SK-N-SH treated with all-trans-retinoic acid at 6 μM for 48 hours (cell line): ENCODE results near the gene MAP1B.

Source experiments
- ATAC-seq: fragments of 200-7000 bp; cut with Tn5 transposase; 3 replicates; pipeline ENCODE4 v1.9.1; 2020; ENCODE audit warnings: mild to moderate bottlenecking, moderate library complexity
- ARNTL ChIP-seq: fragments of 450-650 bp; formaldehyde crosslinking; IDR thresholded peaks from 2 replicates; pipeline ENCODE4 v1.5.0; 2020; ENCODE audit warnings: low read depth, mild to moderate bottlenecking, moderate library complexity, borderline replicate concordance
- BACH2 ChIP-seq: fragments of 250-450 bp; sonication (Bioruptor Pico); IDR thresholded peaks from 2 replicates; pipeline ENCODE4 v1.9.0; 2021; ENCODE audit warnings: mild to moderate bottlenecking, borderline replicate concordance
- CSDC2 ChIP-seq: fragments of 250-450 bp; sonication (Bioruptor Pico); IDR thresholded peaks from 2 replicates; pipeline ENCODE4 v1.5.0; 2020; ENCODE audit warnings: mild to moderate bottlenecking, moderate library complexity
- ESRRG ChIP-seq: fragments of 250-450 bp; sonication (Bioruptor Pico); IDR thresholded peaks from 2 replicates; pipeline ENCODE4 v1.6.1; 2021; ENCODE audit warnings: mild to moderate bottlenecking
- GLIS3 ChIP-seq: fragments of 250-450 bp; sonication (Bioruptor Pico); IDR thresholded peaks from 2 replicates; pipeline ENCODE4 v1.5.0; 2020; ENCODE audit warnings: mild to moderate bottlenecking, moderate library complexity
- ISL1 ChIP-seq: fragments of 250-450 bp; sonication (Bioruptor Pico); IDR thresholded peaks from 2 replicates; pipeline ENCODE4 v2.1.2; 2022; ENCODE audit warnings: mild to moderate bottlenecking, moderate library complexity
- OSR1 ChIP-seq: fragments of 250-450 bp; sonication (Bioruptor Pico); IDR thresholded peaks from 2 replicates; pipeline ENCODE4 v1.8.0; 2022; ENCODE audit warnings: moderate library complexity, mild to moderate bottlenecking, inconsistent platforms
- PPARA ChIP-seq: fragments of 250-450 bp; sonication (Bioruptor Pico); IDR thresholded peaks from 2 replicates; pipeline ENCODE4 v1.5.0; 2020; ENCODE audit warnings: mild to moderate bottlenecking, borderline replicate concordance
- RARB ChIP-seq: fragments of 250-450 bp; sonication (Bioruptor Pico); IDR thresholded peaks from 2 replicates; pipeline ENCODE4 v1.8.0; 2021; ENCODE audit warnings: mild to moderate bottlenecking, moderate library complexity
- SNAI2 ChIP-seq: fragments of 250-450 bp; sonication (Bioruptor Pico); IDR thresholded peaks from 2 replicates; pipeline ENCODE4 v1.5.0; 2020; ENCODE audit warnings: mild to moderate bottlenecking, moderate library complexity
- TCF4 ChIP-seq: fragments of 250-450 bp; sonication (Bioruptor Pico); IDR thresholded peaks from 2 replicates; pipeline ENCODE4 v1.8.0; 2021; ENCODE audit warnings: mild to moderate bottlenecking, moderate library complexity, borderline replicate concordance
- TOX ChIP-seq: fragments of 250-450 bp; sonication (Bioruptor Pico); IDR thresholded peaks from 2 replicates; pipeline ENCODE4 v1.8.0; 2021; ENCODE audit warnings: mild to moderate bottlenecking, moderate library complexity, borderline replicate concordance
- ZC3H10 ChIP-seq: fragments of 250-450 bp; sonication (Bioruptor Pico); IDR thresholded peaks from 2 replicates; pipeline ENCODE4 v1.5.1; 2021; ENCODE audit warnings: mild to moderate bottlenecking, moderate library complexity
- ZFP3 ChIP-seq: fragments of 250-450 bp; sonication (Bioruptor Pico); IDR thresholded peaks from 2 replicates; pipeline ENCODE4 v1.5.0; 2020; ENCODE audit warnings: mild to moderate bottlenecking, moderate library complexity
- ZFP30 ChIP-seq: fragments of 450-650 bp; formaldehyde crosslinking; IDR thresholded peaks from 2 replicates; pipeline ENCODE4 v1.5.0; 2022; ENCODE audit warnings: mild to moderate bottlenecking, moderate library complexity
- ZNF565 ChIP-seq: fragments of 450-650 bp; formaldehyde crosslinking; conservative IDR thresholded peaks from 2 replicates; pipeline ENCODE4 v1.5.0; 2020; ENCODE audit warnings: low read depth, mild to moderate bottlenecking, moderate library complexity
- ZNF70 ChIP-seq: fragments of 450-650 bp; formaldehyde crosslinking; IDR thresholded peaks from 2 replicates; pipeline ENCODE4 v1.5.0; 2020; ENCODE audit warnings: mild to moderate bottlenecking, moderate library complexity
- ZNF8 ChIP-seq: fragments of 450-650 bp; formaldehyde crosslinking; IDR thresholded peaks from 2 replicates; pipeline ENCODE4 v1.5.0; 2020; ENCODE audit warnings: mild to moderate bottlenecking, moderate library complexity
- TF ChIP-seq, protein P1 (sequence below): fragments of 250-450 bp; sonication (Bioruptor Pico); IDR thresholded peaks from 2 replicates; pipeline ENCODE4 v1.5.1; 2021; ENCODE audit warnings: mild to moderate bottlenecking, moderate library complexity
- TF ChIP-seq, protein P2 (sequence below): fragments of 250-450 bp; sonication (Bioruptor Pico); IDR thresholded peaks from 2 replicates; pipeline ENCODE4 v1.8.0; 2020; ENCODE audit warnings: mild to moderate bottlenecking, moderate library complexity, borderline replicate concordance
- TF ChIP-seq, protein P3 (sequence below): fragments of 250-450 bp; sonication (Bioruptor Pico); IDR thresholded peaks from 2 replicates; pipeline ENCODE4 v1.5.1; 2020; ENCODE audit warnings: low read depth, mild to moderate bottlenecking, moderate library complexity
- TF ChIP-seq, protein P4 (sequence below): fragments of 250-450 bp; sonication (Bioruptor Pico); IDR thresholded peaks from 2 replicates; pipeline ENCODE4 v1.5.0; 2020; ENCODE audit warnings: mild to moderate bottlenecking, moderate library complexity

The MAP1B gene

DNA sequence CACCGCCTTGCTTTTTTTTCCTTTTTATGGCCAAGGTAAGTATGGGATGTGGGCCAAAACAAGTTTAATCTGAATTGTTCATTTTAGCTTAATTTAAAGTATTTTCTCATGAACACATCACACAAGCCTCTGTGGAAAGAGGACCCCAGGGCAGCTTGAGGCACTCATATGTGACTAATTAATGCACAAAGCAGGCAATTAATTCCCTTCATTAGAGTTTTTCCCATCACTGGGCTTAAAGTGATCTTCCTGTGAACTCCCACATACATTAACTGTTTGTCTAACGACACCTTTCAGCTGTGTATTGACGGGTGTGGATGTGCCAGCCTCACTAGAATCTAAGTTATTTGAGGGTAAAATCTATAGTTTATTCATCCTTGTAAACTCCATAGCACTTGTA is 109.5 kb downstream of the MAP1B start:
- TF ChIP-seq BACH2 (CRISPR knock-in tag) (no peak), GLIS3 (CRISPR knock-in tag) (no peak), ESRRG (no peak), PPARA (no peak), ZNF70 (CRISPR knock-in tag) (no peak), ZFP3 (CRISPR knock-in tag) (no peak), TCF4 (CRISPR knock-in tag) (no peak), OSR1 (CRISPR knock-in tag) (no peak), SNAI2 (CRISPR knock-in tag) (no peak), ZC3H10 (no peak)
- TF ChIP-seq, protein P1, sequence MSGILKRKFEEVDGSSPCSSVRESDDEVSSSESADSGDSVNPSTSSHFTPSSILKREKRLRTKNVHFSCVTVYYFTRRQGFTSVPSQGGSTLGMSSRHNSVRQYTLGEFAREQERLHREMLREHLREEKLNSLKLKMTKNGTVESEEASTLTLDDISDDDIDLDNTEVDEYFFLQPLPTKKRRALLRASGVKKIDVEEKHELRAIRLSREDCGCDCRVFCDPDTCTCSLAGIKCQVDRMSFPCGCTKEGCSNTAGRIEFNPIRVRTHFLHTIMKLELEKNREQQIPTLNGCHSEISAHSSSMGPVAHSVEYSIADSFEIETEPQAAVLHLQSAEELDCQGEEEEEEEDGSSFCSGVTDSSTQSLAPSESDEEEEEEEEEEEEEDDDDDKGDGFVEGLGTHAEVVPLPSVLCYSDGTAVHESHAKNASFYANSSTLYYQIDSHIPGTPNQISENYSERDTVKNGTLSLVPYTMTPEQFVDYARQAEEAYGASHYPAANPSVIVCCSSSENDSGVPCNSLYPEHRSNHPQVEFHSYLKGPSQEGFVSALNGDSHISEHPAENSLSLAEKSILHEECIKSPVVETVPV (CRISPR knock-in tag): no peak
- TF ChIP-seq, protein P2, sequence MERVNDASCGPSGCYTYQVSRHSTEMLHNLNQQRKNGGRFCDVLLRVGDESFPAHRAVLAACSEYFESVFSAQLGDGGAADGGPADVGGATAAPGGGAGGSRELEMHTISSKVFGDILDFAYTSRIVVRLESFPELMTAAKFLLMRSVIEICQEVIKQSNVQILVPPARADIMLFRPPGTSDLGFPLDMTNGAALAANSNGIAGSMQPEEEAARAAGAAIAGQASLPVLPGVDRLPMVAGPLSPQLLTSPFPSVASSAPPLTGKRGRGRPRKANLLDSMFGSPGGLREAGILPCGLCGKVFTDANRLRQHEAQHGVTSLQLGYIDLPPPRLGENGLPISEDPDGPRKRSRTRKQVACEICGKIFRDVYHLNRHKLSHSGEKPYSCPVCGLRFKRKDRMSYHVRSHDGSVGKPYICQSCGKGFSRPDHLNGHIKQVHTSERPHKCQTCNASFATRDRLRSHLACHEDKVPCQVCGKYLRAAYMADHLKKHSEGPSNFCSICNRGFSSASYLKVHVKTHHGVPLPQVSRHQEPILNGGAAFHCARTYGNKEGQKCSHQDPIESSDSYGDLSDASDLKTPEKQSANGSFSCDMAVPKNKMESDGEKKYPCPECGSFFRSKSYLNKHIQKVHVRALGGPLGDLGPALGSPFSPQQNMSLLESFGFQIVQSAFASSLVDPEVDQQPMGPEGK (CRISPR knock-in tag): no peak
- TF ChIP-seq, protein P3, sequence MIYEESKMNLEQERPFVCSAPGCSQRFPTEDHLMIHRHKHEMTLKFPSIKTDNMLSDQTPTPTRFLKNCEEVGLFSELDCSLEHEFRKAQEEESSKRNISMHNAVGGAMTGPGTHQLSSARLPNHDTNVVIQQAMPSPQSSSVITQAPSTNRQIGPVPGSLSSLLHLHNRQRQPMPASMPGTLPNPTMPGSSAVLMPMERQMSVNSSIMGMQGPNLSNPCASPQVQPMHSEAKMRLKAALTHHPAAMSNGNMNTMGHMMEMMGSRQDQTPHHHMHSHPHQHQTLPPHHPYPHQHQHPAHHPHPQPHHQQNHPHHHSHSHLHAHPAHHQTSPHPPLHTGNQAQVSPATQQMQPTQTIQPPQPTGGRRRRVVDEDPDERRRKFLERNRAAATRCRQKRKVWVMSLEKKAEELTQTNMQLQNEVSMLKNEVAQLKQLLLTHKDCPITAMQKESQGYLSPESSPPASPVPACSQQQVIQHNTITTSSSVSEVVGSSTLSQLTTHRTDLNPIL (CRISPR knock-in tag): no peak
- no peak for ATAC-seq

DNA sequence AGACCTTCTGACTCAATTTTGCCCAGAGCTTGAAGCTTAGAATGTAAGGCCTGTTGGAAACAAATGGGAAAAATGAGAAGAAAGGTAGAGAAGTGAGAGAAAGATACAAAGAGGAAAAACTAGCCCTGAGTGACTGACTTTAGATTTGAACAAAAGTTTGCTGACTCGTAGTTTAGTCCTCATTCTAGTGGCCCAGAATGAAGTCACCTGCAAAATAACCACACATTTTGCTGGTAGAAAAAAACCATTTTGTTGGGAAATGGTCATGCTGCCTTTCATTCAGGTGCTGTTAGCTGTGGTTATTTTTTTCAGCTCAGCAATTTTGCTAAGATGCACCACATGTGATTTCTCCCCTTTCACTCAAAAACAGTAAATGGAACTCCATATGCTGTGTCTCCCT is 113.8 kb downstream of the MAP1B start:
- no peak for ATAC-seq
- no peak for TF ChIP-seq ZFP30 (CRISPR knock-in tag)
- TF ChIP-seq SNAI2 (CRISPR knock-in tag): no peak
- TF ChIP-seq, protein P1 (CRISPR knock-in tag): no peak
- TF ChIP-seq GLIS3 (CRISPR knock-in tag): no peak
- no peak for TF ChIP-seq PPARA
- no peak for TF ChIP-seq ZFP3 (CRISPR knock-in tag)
- no peak for TF ChIP-seq ARNTL (CRISPR knock-in tag)
- no peak for TF ChIP-seq ISL1 (CRISPR knock-in tag)
- no peak for TF ChIP-seq OSR1 (CRISPR knock-in tag)

DNA sequence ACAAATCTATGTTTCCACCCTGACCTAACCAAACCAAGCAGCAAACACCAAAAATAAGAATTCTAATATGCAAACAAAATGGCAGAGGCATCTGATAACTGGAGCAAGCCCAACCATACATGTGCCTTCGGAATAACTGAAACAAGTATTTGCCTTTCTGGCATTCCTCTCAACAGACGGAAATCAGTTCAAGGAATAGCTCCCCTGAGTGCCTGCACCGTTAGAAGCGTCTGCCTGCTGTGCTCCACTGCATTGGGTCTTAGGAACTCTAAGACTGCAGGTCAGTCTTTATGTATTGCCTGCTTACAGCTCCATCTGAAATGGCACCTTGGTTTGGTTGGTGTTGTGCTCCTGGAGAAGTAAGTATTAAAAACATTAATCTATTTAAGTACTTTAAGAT is 114.3 kb downstream of the MAP1B start:
- TF ChIP-seq PPARA (no peak), ZFP3 (CRISPR knock-in tag) (no peak), CSDC2 (CRISPR knock-in tag) (no peak)
- TF ChIP-seq, protein P2 (CRISPR knock-in tag): no peak
- TF ChIP-seq, all 23 proteins: peak for 0
- no peak for ATAC-seq

DNA sequence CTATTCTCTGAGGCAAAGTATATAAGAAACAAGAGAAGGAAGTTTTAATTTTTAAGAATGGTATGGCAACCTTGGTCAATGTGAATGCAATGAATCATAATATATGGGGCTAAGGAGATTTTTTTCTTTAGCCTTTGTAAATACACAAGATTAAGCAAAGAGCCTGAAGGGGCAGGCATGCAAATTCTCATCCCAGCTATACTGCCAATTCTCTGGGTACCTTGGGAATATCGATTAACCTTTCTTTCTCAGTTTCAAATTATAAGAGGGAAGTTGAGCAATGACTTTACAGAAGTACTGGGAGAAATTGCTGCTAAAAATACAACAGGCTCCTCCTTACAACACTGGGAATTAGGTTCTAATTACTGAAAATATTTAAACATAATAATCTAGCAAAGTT is 115.2 kb downstream of the MAP1B start:
- ATAC-seq: no peak
- TF ChIP-seq ZNF565 (CRISPR knock-in tag) (no peak), ZFP3 (CRISPR knock-in tag) (no peak), OSR1 (CRISPR knock-in tag) (no peak), ZFP30 (CRISPR knock-in tag) (no peak), PPARA (no peak), TOX (no peak), ZNF8 (no peak), CSDC2 (CRISPR knock-in tag) (no peak), BACH2 (CRISPR knock-in tag) (no peak), RARB (no peak), TCF4 (CRISPR knock-in tag) (no peak), ZC3H10 (no peak), GLIS3 (CRISPR knock-in tag) (no peak), ARNTL (CRISPR knock-in tag) (no peak)
- TF ChIP-seq, protein P1 (CRISPR knock-in tag): no peak
- TF ChIP-seq, protein P4, sequence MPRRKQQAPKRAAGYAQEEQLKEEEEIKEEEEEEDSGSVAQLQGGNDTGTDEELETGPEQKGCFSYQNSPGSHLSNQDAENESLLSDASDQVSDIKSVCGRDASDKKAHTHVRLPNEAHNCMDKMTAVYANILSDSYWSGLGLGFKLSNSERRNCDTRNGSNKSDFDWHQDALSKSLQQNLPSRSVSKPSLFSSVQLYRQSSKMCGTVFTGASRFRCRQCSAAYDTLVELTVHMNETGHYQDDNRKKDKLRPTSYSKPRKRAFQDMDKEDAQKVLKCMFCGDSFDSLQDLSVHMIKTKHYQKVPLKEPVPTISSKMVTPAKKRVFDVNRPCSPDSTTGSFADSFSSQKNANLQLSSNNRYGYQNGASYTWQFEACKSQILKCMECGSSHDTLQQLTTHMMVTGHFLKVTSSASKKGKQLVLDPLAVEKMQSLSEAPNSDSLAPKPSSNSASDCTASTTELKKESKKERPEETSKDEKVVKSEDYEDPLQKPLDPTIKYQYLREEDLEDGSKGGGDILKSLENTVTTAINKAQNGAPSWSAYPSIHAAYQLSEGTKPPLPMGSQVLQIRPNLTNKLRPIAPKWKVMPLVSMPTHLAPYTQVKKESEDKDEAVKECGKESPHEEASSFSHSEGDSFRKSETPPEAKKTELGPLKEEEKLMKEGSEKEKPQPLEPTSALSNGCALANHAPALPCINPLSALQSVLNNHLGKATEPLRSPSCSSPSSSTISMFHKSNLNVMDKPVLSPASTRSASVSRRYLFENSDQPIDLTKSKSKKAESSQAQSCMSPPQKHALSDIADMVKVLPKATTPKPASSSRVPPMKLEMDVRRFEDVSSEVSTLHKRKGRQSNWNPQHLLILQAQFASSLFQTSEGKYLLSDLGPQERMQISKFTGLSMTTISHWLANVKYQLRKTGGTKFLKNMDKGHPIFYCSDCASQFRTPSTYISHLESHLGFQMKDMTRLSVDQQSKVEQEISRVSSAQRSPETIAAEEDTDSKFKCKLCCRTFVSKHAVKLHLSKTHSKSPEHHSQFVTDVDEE (CRISPR knock-in tag): no peak
